GM12801 (cell line): ENCODE data around the gene KRT86.

Experiments used
- CTCF ChIP-seq: IDR thresholded peaks from one replicate; pipeline ENCODE4 v1.5.1; 2011; ENCODE audit warnings: control low read depth; ENCODE audit not compliant: insufficient read length; ENCODE audit errors: extremely low read depth

The KRT86 gene

GRCh38 chr12:52263761-52264434 is 10.5 kb upstream of the KRT86 start:
- TF ChIP-seq CTCF = no peak

GRCh38 chr12:52264435-52264825 is 10.0 kb upstream of the KRT86 start:
- TF ChIP-seq CTCF = no peak

GRCh38 chr12:52266514-52266913 is 7.9 kb upstream of the KRT86 start:
- no peak for TF ChIP-seq CTCF

GRCh38 chr12:52267266-52267665 is 7.2 kb upstream of the KRT86 start:
- no peak for TF ChIP-seq CTCF

GRCh38 chr12:52267699-52268098 is 6.7 kb upstream of the KRT86 start:
- TF ChIP-seq CTCF = no peak

GRCh38 chr12:52268212-52268611 is 6.2 kb upstream of the KRT86 start:
- no peak for TF ChIP-seq CTCF

GRCh38 chr12:52270541-52271070 is 3.8 kb upstream of the KRT86 start:
- no peak for TF ChIP-seq CTCF
